GM12873 (cell line): ENCODE measurements around the gene EVX1.

Experiments
- TF ChIP-seq, protein P1 (sequence below): IDR thresholded peaks from 2 replicates; pipeline ENCODE4 v1.5.1; 2012; ENCODE audit warnings: low read depth, mild to moderate bottlenecking, moderate library complexity, low read length, control low read depth; ENCODE audit not compliant: insufficient read depth; ENCODE audit errors: missing control alignments

EVX1 gene

GRCh38 chr7:27250557-27251070, 8.0 kb downstream of the EVX1 start:
- TF ChIP-seq, protein P1, sequence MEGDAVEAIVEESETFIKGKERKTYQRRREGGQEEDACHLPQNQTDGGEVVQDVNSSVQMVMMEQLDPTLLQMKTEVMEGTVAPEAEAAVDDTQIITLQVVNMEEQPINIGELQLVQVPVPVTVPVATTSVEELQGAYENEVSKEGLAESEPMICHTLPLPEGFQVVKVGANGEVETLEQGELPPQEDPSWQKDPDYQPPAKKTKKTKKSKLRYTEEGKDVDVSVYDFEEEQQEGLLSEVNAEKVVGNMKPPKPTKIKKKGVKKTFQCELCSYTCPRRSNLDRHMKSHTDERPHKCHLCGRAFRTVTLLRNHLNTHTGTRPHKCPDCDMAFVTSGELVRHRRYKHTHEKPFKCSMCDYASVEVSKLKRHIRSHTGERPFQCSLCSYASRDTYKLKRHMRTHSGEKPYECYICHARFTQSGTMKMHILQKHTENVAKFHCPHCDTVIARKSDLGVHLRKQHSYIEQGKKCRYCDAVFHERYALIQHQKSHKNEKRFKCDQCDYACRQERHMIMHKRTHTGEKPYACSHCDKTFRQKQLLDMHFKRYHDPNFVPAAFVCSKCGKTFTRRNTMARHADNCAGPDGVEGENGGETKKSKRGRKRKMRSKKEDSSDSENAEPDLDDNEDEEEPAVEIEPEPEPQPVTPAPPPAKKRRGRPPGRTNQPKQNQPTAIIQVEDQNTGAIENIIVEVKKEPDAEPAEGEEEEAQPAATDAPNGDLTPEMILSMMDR: no peak

- TF ChIP-seq, protein P1: no peak
Observed at GRCh38 chr7:27251136-27251651, 8.6 kb downstream of the EVX1 start.

DNA sequence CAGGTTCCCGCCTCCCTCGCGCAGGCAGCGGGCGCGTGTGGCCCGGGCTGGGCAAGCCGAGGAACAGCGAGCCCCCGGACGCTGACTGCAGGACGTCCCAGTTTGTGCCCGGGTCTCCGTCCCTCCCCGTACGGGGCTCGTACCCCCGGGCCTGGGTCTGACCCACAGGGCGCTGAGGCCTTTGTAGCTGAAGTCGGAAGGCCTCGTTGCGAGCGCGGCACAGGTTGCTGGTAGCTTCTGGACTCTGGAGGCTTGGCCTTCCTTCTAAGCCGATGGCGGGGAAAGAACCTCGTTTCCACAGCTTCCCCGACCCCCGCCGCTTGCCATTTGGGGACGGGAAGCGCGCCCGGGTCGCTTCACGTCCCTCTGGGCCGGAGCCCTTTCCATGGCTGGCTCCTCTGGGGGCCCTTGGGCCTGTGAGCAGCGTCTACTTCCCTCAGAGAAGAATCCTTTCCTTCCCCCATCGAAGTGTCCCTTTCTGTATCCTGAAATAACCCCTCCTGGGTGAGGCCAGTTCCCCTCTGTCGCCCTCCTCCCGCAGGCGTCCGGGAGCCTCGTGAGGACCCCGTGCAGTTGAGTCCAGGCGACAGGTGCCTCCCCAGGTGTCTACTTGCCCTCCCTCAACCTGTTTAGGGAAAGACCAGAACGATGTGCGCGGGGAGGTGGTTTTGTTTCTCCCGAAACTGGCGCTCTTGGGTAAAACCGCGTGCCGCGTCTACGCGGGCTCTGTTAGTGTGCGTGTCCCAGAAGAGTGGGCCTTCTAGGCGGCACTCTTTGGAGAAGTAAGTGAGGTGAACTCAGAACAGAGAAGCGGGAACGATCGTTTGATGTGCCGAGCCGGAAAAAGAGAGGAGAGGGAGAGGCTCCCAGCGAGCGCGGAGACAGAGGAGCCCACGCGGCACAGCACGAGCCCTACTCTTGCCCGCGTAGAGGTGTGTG, 9.3 kb downstream of the EVX1 start:
- TF ChIP-seq, protein P1: no peak

GRCh38 chr7:27254625-27255024, 12.0 kb downstream of the EVX1 start:
- TF ChIP-seq, protein P1: no peak

DNA sequence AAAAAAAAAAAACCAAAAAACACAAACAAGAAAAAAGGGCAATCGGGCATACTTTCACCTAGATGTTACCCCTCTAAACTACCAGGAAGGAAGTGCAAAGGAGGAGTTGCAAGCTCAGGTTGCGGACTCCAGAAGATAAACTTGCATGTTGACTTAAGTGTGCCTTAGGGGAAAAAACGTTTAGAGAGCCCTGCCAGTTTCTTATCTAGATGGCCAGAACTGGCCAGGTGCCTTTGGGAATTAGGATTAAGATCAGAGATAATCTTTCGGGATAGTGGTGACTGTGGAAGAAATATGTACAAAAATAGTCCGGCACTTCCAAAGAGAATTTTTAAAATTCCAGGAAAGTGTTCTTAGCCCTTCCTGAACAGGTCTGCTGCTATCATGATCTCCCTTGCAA, 17.6 kb downstream of the EVX1 start:
- TF ChIP-seq, protein P1: no peak

DNA sequence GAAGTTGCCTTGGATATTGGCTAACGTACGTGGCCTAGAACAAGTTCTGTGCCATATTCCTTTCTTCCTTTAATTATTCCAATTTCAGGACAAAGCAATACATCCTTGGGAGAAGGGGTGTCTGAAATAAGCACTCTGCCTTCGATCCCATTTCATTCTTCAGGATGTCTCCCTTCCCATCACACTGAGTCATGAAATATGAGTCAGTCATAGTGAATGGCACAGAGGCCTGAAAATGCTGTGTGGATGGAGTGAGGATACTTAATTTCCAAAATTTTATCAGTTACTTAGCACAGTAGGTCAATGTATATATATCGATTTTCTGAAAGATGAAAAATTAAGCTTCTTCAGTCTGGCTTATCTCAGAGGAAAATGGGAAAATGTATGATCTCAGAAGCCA, 19.5 kb downstream of the EVX1 start:
- TF ChIP-seq, protein P1: no peak

GRCh38 chr7:27263781-27264180, 21.2 kb downstream of the EVX1 start:
- TF ChIP-seq, protein P1: no peak
